A549 (cell line): ENCODE results near the gene MBOAT2.
"Not testable (repeated sequence)": the region's sequence is repeated elsewhere in the genome, so short reads cannot be mapped to it uniquely, and the experiment has no call there.

Source experiments
- BHLHE40 ChIP-seq: IDR thresholded peaks from 2 replicates; pipeline ENCODE4 v1.6.1; 2012; ENCODE audit warnings: low read depth, low read length, inconsistent platforms
- CBX2 ChIP-seq: fragments of 200-600 bp; sonication (generic); IDR thresholded peaks from 2 replicates; pipeline ENCODE4 v1.6.1; 2016; ENCODE audit warnings: low read depth, mild to moderate bottlenecking, borderline replicate concordance
- CBX8 ChIP-seq: fragments of 200-600 bp; sonication (generic); IDR thresholded peaks from 2 replicates; pipeline ENCODE4 v1.6.1; 2016
- CHD2 ChIP-seq: fragments of 150-350 bp; IDR thresholded peaks from 2 replicates; pipeline ENCODE4 v1.6.1; 2014; ENCODE audit warnings: low read length; ENCODE audit not compliant: partially characterized antibody
- CHD4 ChIP-seq: fragments of 200-600 bp; sonication (generic); IDR thresholded peaks from 2 replicates; pipeline ENCODE4 v1.6.1; 2016; ENCODE audit warnings: antibody characterized with exemption, mild to moderate bottlenecking, borderline replicate concordance
- CTCF ChIP-seq: fragments of >200 bp; sonication (Bioruptor Twin); formaldehyde crosslinking; IDR thresholded peaks from 3 replicates; pipeline ENCODE4 v1.5.1; 2016
- E2F6 ChIP-seq: IDR thresholded peaks from 2 replicates; pipeline ENCODE4 v1.6.1; 2012; ENCODE audit warnings: low read depth, borderline replicate concordance
- ESRRA ChIP-seq: fragments of 150-350 bp; IDR thresholded peaks from 2 replicates; pipeline ENCODE4 v1.6.1; 2014; ENCODE audit warnings: mild to moderate bottlenecking, low read length, borderline replicate concordance
- HMGXB4 ChIP-seq: fragments of 250-450 bp; sonication (Bioruptor Pico); IDR thresholded peaks from 2 replicates; pipeline ENCODE4 v1.5.0; 2021; ENCODE audit warnings: mild to moderate bottlenecking, moderate library complexity, borderline replicate concordance
- MAX ChIP-seq: IDR thresholded peaks from 2 replicates; pipeline ENCODE4 v1.6.1; 2012
- MYC ChIP-seq: IDR thresholded peaks from 2 replicates; pipeline ENCODE4 v1.6.1; 2012; ENCODE audit warnings: mild to moderate bottlenecking, inconsistent platforms, low read length, improper control_type of control experiment, borderline replicate concordance
- POLR2A ChIP-seq: IDR thresholded peaks from 2 replicates; pipeline ENCODE4 v1.6.1; 2012; ENCODE audit warnings: mild to moderate bottlenecking, low read length
- POLR2AphosphoS2 ChIP-seq: conservative IDR thresholded peaks from 2 replicates; pipeline ENCODE4 v1.6.1; 2012; ENCODE audit warnings: low read length, improper control_type of control experiment, inconsistent platforms
- REST ChIP-seq: fragments of 200-600 bp; sonication (generic); IDR thresholded peaks from 2 replicates; pipeline ENCODE4 v1.6.1; 2016; ENCODE audit warnings: antibody characterized with exemption, mild to moderate bottlenecking, moderate library complexity

GRCh38 chr2:8969348-8969747, 34.1 kb downstream of the MBOAT2 start:
- TF ChIP-seq CTCF; BHLHE40; POLR2A; CHD2; MAX; E2F6; MYC; HMGXB4 (CRISPR knock-in tag); POLR2AphosphoS2; CBX2; CHD4; ESRRA; REST; CBX8: not testable (repeated sequence)
